ENCODE results near the gene NCAM2. TPM values are rescaled to one million over a fixed set of nuclear protein-coding genes. Genes with fewer than 3 reads are reported as not detected.

NCAM2 gene
- total and polyA plus RNA-seq, 11 donors: 0.19 to 4.3 (median 2.9) TPM

DNA sequence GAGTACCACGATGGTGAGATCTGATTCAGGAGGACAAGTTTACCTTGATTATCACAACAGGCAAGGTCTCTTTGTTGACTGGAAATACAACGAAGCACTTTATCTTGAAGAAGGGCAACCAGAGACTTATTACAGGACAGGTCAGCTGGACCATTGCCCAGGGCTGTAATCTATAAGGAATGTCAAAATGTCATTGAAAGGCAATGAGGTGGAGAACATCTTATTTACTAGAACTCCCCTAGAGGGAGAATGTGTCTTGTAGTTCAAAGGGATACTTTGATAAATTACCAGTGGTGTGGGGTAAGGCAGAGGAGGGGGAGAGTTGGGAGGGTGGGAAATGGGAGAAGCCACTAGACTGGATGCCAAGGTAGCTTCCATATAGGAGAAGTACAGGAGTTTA, 212.3 kb downstream of the NCAM2 start:
- no peak for ATAC-seq
- Histone ChIP-seq H3K4me1 (no peaks in the 10 kb centered on the region), H3K27ac (no peak overlapping the region), H3K27me3 (no peaks in the 10 kb centered on the region), H3K4me3 (no peak overlapping the region), H3K36me3 (no peaks in the 10 kb centered on the region), H3K9me3 (no peaks in the 10 kb centered on the region)
- WGBS, 4 donors: 58 to 69% (median 60%) methylated on average over 2 of the region's 2 CpGs
- intact Hi-C loops (cut with DNase I): no loop called here
- no peak for DNase-seq
- TF ChIP-seq POLR2A (IDR thresholded peaks at IDR 0.05): no peak
- TF ChIP-seq, protein P1, sequence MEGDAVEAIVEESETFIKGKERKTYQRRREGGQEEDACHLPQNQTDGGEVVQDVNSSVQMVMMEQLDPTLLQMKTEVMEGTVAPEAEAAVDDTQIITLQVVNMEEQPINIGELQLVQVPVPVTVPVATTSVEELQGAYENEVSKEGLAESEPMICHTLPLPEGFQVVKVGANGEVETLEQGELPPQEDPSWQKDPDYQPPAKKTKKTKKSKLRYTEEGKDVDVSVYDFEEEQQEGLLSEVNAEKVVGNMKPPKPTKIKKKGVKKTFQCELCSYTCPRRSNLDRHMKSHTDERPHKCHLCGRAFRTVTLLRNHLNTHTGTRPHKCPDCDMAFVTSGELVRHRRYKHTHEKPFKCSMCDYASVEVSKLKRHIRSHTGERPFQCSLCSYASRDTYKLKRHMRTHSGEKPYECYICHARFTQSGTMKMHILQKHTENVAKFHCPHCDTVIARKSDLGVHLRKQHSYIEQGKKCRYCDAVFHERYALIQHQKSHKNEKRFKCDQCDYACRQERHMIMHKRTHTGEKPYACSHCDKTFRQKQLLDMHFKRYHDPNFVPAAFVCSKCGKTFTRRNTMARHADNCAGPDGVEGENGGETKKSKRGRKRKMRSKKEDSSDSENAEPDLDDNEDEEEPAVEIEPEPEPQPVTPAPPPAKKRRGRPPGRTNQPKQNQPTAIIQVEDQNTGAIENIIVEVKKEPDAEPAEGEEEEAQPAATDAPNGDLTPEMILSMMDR (IDR thresholded peaks at IDR 0.05): no peak

DNA sequence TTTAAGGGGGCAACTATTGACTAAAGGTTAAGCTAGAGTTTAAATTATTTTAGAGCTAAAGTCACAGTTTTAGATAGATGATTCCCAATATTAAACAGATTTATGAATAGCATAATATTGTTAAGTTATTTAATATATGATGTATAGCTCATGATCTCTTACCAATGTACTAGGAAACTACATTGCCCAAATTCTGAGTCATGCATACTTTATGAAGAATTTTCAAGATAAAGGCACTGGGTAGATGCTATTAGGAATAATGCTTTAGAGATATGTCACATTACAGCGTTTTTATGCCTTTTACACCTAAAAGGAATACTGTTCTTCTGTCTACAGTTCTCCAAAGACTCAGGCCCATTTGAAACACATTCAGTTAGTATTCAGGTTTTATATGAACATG, 215.1 kb downstream of the NCAM2 start:
- Histone ChIP-seq H3K27ac (no peak overlapping the region), H3K27me3 (no peaks in the 10 kb centered on the region), H3K4me3 (no peak overlapping the region), H3K4me1 (peaks cover 0 to 8% (median 0%) of the 10 kb centered on the region in 12 donors), H3K9me3 (no peaks in the 10 kb centered on the region), H3K36me3 (no peaks in the 10 kb centered on the region)
- 31 to 51% (median 38%) methylated on average over 1 of the region's 1 CpG for WGBS, 4 donors
- intact Hi-C loops (cut with DNase I): no loop called here
- ATAC-seq: no peak
- TF ChIP-seq POLR2A (IDR thresholded peaks at IDR 0.05): no peak
- TF ChIP-seq, protein P1 (IDR thresholded peaks at IDR 0.05): no peak
- DNase-seq: no peak

DNA sequence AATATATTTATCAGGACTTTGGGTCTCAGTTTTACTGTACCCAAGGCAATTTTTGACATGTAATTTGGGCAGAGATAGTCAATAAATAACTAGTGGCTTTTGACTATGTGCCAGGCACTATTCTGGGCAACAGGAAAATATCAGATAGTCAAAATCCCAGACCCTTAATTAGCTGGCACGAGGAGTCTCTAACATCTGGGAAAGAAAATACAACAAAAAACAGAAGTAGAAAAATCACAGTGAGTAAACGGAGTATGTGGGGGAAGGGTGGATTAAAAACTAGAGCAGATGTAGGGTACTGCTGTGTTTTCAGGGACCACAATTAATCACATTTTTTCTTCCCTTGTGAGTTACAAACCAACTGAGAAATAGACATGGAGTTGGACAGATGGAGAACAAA, 217.8 kb downstream of the NCAM2 start:
- ATAC-seq (peak in 1 of 4 donors; percentile 9), DNase-seq (no peak)
- H3K4me1 ChIP-seq: peaks cover 0 to 8% (median 0%) of the 10 kb centered on the region in 12 donors
- H3K27ac ChIP-seq: no peak overlapping the region
- TF ChIP-seq POLR2A (IDR thresholded peaks at IDR 0.05): no peak
- TF ChIP-seq, protein P1 (IDR thresholded peaks at IDR 0.05): no peak
- intact Hi-C loops (cut with DNase I): no loop called here
- no peak overlapping the region for H3K4me3 ChIP-seq
- whole genome bisulfite sequencing, 4 donors: 32 to 56% (median 43%) methylated on average over 2 of the region's 2 CpGs
- no peaks in the 10 kb centered on the region for H3K36me3 ChIP-seq
- H3K27me3 ChIP-seq: no peaks in the 10 kb centered on the region
- H3K9me3 ChIP-seq: no peaks in the 10 kb centered on the region

DNA sequence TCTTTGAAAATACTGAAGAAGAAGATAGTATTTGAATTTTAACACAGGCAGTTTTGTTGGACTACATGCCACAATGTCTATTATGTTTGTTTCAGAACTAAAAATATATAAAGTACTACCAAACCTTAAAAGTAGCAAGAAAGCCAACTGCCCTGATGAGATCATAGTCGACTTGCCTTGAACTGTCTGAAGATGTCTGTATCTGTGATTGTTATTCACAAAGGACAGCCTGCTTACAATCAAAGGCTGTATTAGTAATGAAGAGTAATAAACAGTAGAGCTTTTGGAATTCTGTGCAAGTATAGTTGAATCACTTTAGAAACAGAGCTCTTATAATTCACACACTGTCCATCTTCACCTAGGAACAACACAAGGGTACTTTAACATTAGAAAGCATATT, 228.3 kb downstream of the NCAM2 start:
- intact Hi-C loops (cut with DNase I): no loop called here
- 39 to 62% (median 43%) methylated on average over 1 of the region's 1 CpG for WGBS, 4 donors
- ATAC-seq (no peak), DNase-seq (no peak)
- Histone ChIP-seq H3K9me3 (peaks cover 0 to 11% (median 3%) of the 10 kb centered on the region in 12 donors), H3K4me1 (no peaks in the 10 kb centered on the region), H3K27ac (no peak overlapping the region), H3K27me3 (no peaks in the 10 kb centered on the region), H3K4me3 (no peak overlapping the region), H3K36me3 (no peaks in the 10 kb centered on the region)
- TF ChIP-seq POLR2A (IDR thresholded peaks at IDR 0.05): no peak
- TF ChIP-seq, protein P1 (IDR thresholded peaks at IDR 0.05): no peak

Data from heart left ventricle (tissue), 16 donors.